AG09309 (cell line): ENCODE data around the gene F12.

Experiments used
- DNase-seq: peaks from one replicate; pipeline ENCODE4 v3.0.0-alpha.2; 2010; ENCODE audit warnings: low read depth
- H3K4me3 ChIP-seq: 2 replicates; pipeline ENCODE4 v1.5.1; 2011; ENCODE audit warnings: mild to moderate bottlenecking, low read depth, low read length, moderate library complexity; ENCODE audit not compliant: control insufficient read depth
- CTCF ChIP-seq: IDR thresholded peaks from 2 replicates; pipeline ENCODE4 v1.5.1; 2011; ENCODE audit warnings: mild to moderate bottlenecking, low read depth, low read length, inconsistent platforms; ENCODE audit not compliant: insufficient read depth, control insufficient read depth; ENCODE audit errors: missing control alignments

F12 gene

GRCh38 chr5:177427919-177428573 is 18.7 kb upstream of the F12 start:
- no peak for DNase-seq
- no peak for TF ChIP-seq CTCF
- H3K4me3 ChIP-seq: no peak overlapping the region; the same call in 1 of the 2 replicates

GRCh38 chr5:177427211-177427822 is 18.0 kb upstream of the F12 start:
- no peak for TF ChIP-seq CTCF
- H3K4me3 ChIP-seq: peak overlapping the region; percentile 86
- no peak for DNase-seq

GRCh38 chr5:177426566-177427210 is 17.3 kb upstream of the F12 start, which contains the start of gene GRK6:
TSS of gene GRK6 (plus strand) at chr5:177426676. CDS start at chr5:177426846, 170 bp downstream.
- peak within 1 kb of the TSS; percentile 86 for H3K4me3 ChIP-seq
- no peak for TF ChIP-seq CTCF
- DNase-seq: no peak

GRCh38 chr5:177425801-177426565 is 16.6 kb upstream of the F12 start:
- H3K4me3 ChIP-seq: peak overlapping the region; percentile 62
- no peak for TF ChIP-seq CTCF
- peak; percentile 100 for DNase-seq

DNA sequence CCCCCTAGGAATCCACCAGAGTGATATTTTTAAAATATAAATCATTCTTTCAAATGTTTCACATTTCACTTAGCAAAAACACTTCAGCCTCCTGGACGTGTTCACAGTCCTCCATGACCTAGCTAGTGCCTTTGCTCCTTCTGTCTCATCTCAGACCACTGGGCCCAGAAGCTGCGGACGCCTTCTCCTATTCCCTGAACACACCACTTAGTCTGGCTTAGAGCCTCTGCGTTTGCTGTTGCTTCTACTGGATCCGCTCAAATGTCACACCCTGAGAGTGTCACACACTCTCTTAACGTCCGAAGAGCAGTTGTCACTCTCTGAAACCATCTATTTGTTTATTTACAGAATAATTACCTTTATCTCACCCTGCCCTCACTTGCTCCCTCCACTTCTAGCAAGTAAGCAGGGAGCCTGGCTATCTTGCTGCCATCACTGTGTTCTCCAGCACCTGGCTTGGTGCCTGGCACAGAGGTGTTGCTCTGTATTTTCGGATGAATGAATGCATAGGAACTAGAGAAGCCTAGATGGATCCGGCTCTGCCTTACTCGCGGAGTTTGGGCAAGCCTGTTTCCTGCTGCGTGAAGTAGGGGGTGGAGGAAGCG is 15.9 kb upstream of the F12 start:
- DNase-seq: no peak
- peak overlapping the region; percentile 62 for H3K4me3 ChIP-seq
- no peak for TF ChIP-seq CTCF

- no peak for DNase-seq
- no peak overlapping the region for H3K4me3 ChIP-seq
- no peak for TF ChIP-seq CTCF
Observed at GRCh38 chr5:177423671-177424070, 14.3 kb upstream of the F12 start.
